ENCODE results near the gene FANCC.

DNA sequence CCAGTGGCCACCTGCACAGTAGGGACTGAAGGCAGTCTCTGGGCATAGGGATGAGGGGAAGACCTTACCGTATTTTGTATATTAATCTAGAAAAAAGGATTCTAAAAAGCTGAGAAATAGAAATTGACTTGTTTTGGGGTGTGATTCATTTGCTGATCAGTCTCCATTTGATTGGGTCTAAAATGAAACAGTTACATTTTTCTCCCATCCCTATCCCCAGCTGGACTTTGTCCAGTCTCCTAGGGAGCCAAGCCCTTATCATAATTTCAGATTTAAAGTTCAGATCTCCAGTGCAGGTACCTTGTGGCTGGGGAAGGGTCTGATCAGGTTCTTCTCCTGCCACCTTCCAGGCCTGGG is 240.8 kb downstream of the FANCC start:
- TF ChIP-seq EZH2 (IDR thresholded peaks at IDR 0.05; ENCODE audit: insufficient read depth, poor library complexity, severe bottlenecking) = no peak
- TF ChIP-seq EZH2phosphoT487 (IDR thresholded peaks at IDR 0.05; ENCODE audit: insufficient read depth, low read depth) = no peak
